K562 (cell line): ENCODE measurements around the gene KRT33A. TPM values are rescaled to one million over a fixed set of nuclear protein-coding genes. Genes with fewer than 3 reads are reported as not detected.

Source experiments
- BRCA1 ChIP-seq, 2 experiments: fragments of 450-650 bp in 1 of 2; sonication (generic) in 1 of 2; formaldehyde crosslinking in 1 of 2; IDR thresholded peaks; 2 replicates each; pipeline versions ENCODE4 v1.5.0 to v1.6.1; 2017 to 2020; ENCODE audit warnings: mild to moderate bottlenecking in 1 of 2, missing genetic modification reagents in 1 of 2
- CBX3 ChIP-seq, 2 experiments: IDR thresholded peaks; 1 replicate in 1 of 2; 2 replicates in 1 of 2; pipeline ENCODE4 v1.6.1; 2012; ENCODE audit warnings: inconsistent platforms in 2 of 2, low read length in 2 of 2, borderline replicate concordance in 1 of 2, control low read depth in 1 of 2
- HDAC2 ChIP-seq: fragments of 450-650 bp; IDR thresholded peaks from 2 replicates; pipeline ENCODE4 v1.6.1; 2016; ENCODE audit warnings: mild to moderate bottlenecking
- MAFF ChIP-seq: IDR thresholded peaks from 2 replicates; pipeline ENCODE4 v1.6.1; 2012; ENCODE audit warnings: low read length, improper control_type of control experiment
- MYNN ChIP-seq, 2 experiments: sonication (generic); formaldehyde crosslinking in 1 of 2; IDR thresholded peaks; 2 replicates each; pipeline versions ENCODE4 v1.5.0 to v1.6.1; 2016 to 2020; ENCODE audit warnings: antibody characterized with exemption in 1 of 2, missing genetic modification reagents in 1 of 2
- PCBP1 ChIP-seq: fragments of 200-400 bp; formaldehyde crosslinking; IDR thresholded peaks from 2 replicates; pipeline ENCODE4 v1.6.1; 2018; ENCODE audit warnings: mild to moderate bottlenecking, low read depth, low read length; ENCODE audit not compliant: poor library complexity, severe bottlenecking
- POLR3A ChIP-seq: IDR thresholded peaks from 2 replicates; pipeline ENCODE4 v1.6.1; 2011; ENCODE audit warnings: borderline replicate concordance, mild to moderate bottlenecking, moderate library complexity; ENCODE audit not compliant: insufficient read length, insufficient read depth; ENCODE audit errors: extremely low read depth
- TAF1 ChIP-seq: IDR thresholded peaks from 2 replicates; pipeline ENCODE4 v1.6.1; 2011; ENCODE audit warnings: mild to moderate bottlenecking, low read length, moderate library complexity; ENCODE audit not compliant: insufficient read depth, control insufficient read depth, severe bottlenecking; ENCODE audit errors: extremely low read depth
- ZNF143 ChIP-seq: sonication (generic); formaldehyde crosslinking; IDR thresholded peaks from 2 replicates; pipeline ENCODE4 v1.9.0; 2022; ENCODE audit warnings: mild to moderate bottlenecking, missing genetic modification reagents
- ZNF224 ChIP-seq: sonication (generic); formaldehyde crosslinking; IDR thresholded peaks from 2 replicates; pipeline ENCODE4 v1.8.0; 2022; ENCODE audit warnings: mild to moderate bottlenecking, missing genetic modification reagents
- polyA plus RNA-seq, 8 experiments: library from polyadenylated mRNA; depleted of rRNA in 4 of 8; stranded (reverse) in 5 of 8; unstranded in 3 of 8; fragments of >200 nt; fragmentation: Nextera tagmentation in 2 of 8; fragmentation: Illumina TruSeq in 1 of 8; extraction: Ambion mirVana in 2 of 8; extraction: Trizol in 1 of 8; gene quantifications; 2 replicates each; pipeline versions ENCODE4 v1.2.1 to v1.2.3, GENCODE V29; 2011 to 2014; ENCODE audit warnings: inconsistent platforms in 1 of 8, missing spikeins in 1 of 8
- total RNA-seq, 7 experiments: library from RNA; depleted of rRNA in 6 of 7; stranded (reverse); fragments of >200 nt in 6 of 7; fragmentation: Illumina TruSeq in 2 of 7; extraction: Trizol in 2 of 7; gene quantifications; 2 replicates each; pipeline versions ENCODE4 v1.2.1 to v1.2.3, GENCODE V29; 2011 to 2021; ENCODE audit warnings: low replicate concordance in 1 of 7
- TF ChIP-seq, protein P1 (sequence below): sonication (generic); formaldehyde crosslinking; IDR thresholded peaks from 2 replicates; pipeline ENCODE4 v1.8.1; 2023; ENCODE audit warnings: missing genetic modification reagents, mild to moderate bottlenecking, borderline replicate concordance
- TF ChIP-seq, protein P2 (sequence below): fragments of 450-650 bp; IDR thresholded peaks from 2 replicates; pipeline ENCODE4 v1.6.1; 2017; ENCODE audit warnings: mild to moderate bottlenecking, moderate library complexity
- TF ChIP-seq, protein P3 (sequence below): sonication (generic); formaldehyde crosslinking; IDR thresholded peaks from 2 replicates; pipeline ENCODE4 v1.8.0; 2022; ENCODE audit warnings: missing genetic modification reagents, mild to moderate bottlenecking, moderate library complexity, borderline replicate concordance
- TF ChIP-seq, protein P4 (sequence below), 2 experiments: IDR thresholded peaks in 1 of 2; conservative IDR thresholded peaks in 1 of 2; 2 replicates each; pipeline ENCODE4 v1.6.1; 2016; ENCODE audit warnings: low read depth in 2 of 2, mild to moderate bottlenecking in 1 of 2, missing compliant biosample characterization in 1 of 2, missing genetic modification characterization in 1 of 2, moderate library complexity in 1 of 2

Gene KRT33A
- total and polyA plus RNA-seq, 9 of the 15 experiments (the other 6 are each of a cell fraction or from before 2014, with no cell fraction given), result not detected

DNA sequence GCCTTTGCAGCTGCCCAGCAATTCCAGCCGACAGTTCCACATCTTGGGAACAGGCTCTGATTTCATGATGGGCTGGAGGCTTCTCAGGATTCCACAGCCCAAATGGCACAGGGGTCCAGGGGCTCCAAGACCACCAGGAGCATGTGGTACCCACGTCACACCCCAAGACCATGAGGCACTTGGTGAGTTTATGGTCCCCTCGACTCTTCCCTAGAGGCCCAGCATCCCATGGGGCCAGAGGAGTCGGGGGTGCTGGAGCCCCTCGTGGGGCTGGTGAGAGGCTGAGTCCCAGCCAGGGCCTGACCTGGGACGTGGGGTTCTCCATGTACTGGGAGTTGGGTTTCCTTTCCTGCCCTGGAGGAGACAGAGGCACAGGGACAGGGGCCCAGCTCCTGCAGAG is 25.0 kb downstream of the KRT33A start (continued):
- TF ChIP-seq, protein P1, sequence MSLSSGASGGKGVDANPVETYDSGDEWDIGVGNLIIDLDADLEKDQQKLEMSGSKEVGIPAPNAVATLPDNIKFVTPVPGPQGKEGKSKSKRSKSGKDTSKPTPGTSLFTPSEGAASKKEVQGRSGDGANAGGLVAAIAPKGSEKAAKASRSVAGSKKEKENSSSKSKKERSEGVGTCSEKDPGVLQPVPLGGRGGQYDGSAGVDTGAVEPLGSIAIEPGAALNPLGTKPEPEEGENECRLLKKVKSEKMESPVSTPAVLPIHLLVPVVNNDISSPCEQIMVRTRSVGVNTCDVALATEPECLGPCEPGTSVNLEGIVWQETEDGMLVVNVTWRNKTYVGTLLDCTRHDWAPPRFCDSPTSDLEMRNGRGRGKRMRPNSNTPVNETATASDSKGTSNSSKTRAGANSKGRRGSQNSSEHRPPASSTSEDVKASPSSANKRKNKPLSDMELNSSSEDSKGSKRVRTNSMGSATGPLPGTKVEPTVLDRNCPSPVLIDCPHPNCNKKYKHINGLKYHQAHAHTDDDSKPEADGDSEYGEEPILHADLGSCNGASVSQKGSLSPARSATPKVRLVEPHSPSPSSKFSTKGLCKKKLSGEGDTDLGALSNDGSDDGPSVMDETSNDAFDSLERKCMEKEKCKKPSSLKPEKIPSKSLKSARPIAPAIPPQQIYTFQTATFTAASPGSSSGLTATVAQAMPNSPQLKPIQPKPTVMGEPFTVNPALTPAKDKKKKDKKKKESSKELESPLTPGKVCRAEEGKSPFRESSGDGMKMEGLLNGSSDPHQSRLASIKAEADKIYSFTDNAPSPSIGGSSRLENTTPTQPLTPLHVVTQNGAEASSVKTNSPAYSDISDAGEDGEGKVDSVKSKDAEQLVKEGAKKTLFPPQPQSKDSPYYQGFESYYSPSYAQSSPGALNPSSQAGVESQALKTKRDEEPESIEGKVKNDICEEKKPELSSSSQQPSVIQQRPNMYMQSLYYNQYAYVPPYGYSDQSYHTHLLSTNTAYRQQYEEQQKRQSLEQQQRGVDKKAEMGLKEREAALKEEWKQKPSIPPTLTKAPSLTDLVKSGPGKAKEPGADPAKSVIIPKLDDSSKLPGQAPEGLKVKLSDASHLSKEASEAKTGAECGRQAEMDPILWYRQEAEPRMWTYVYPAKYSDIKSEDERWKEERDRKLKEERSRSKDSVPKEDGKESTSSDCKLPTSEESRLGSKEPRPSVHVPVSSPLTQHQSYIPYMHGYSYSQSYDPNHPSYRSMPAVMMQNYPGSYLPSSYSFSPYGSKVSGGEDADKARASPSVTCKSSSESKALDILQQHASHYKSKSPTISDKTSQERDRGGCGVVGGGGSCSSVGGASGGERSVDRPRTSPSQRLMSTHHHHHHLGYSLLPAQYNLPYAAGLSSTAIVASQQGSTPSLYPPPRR (CRISPR knock-in tag), result no peak
- no peak for TF ChIP-seq ZNF224 (CRISPR knock-in tag)
- TF ChIP-seq, protein P2, sequence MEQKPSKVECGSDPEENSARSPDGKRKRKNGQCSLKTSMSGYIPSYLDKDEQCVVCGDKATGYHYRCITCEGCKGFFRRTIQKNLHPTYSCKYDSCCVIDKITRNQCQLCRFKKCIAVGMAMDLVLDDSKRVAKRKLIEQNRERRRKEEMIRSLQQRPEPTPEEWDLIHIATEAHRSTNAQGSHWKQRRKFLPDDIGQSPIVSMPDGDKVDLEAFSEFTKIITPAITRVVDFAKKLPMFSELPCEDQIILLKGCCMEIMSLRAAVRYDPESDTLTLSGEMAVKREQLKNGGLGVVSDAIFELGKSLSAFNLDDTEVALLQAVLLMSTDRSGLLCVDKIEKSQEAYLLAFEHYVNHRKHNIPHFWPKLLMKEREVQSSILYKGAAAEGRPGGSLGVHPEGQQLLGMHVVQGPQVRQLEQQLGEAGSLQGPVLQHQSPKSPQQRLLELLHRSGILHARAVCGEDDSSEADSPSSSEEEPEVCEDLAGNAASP, result no peak
- no peak for TF ChIP-seq ZNF143 (CRISPR knock-in tag)
- TF ChIP-seq MAFF, result no peak
- no peak for TF ChIP-seq PCBP1
- TF ChIP-seq, protein P3, sequence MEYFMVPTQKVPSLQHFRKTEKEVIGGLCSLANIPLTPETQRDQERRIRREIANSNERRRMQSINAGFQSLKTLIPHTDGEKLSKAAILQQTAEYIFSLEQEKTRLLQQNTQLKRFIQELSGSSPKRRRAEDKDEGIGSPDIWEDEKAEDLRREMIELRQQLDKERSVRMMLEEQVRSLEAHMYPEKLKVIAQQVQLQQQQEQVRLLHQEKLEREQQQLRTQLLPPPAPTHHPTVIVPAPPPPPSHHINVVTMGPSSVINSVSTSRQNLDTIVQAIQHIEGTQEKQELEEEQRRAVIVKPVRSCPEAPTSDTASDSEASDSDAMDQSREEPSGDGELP (CRISPR knock-in tag), result no peak
- TF ChIP-seq HDAC2, result no peak
- no peak for TF ChIP-seq CBX3 (IDR thresholded peaks at IDR 0.05; ENCODE audit: borderline replicate concordance in 1 of 2, low read length in 2 of 2)
- no peak for TF ChIP-seq MYNN (IDR thresholded peaks at IDR 0.05)
- TF ChIP-seq MYNN (CRISPR knock-in tag; IDR thresholded peaks at IDR 0.05), result no peak
- no peak for TF ChIP-seq TAF1
- TF ChIP-seq, protein P4, sequence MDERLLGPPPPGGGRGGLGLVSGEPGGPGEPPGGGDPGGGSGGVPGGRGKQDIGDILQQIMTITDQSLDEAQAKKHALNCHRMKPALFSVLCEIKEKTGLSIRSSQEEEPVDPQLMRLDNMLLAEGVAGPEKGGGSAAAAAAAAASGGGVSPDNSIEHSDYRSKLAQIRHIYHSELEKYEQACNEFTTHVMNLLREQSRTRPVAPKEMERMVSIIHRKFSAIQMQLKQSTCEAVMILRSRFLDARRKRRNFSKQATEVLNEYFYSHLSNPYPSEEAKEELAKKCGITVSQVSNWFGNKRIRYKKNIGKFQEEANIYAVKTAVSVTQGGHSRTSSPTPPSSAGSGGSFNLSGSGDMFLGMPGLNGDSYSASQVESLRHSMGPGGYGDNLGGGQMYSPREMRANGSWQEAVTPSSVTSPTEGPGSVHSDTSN (CRISPR knock-in tag; IDR thresholded peaks at IDR 0.05; ENCODE audit: low read depth), result no peak
- TF ChIP-seq, protein P4 (tag; conservative IDR thresholded peaks at IDR 0.05; ENCODE audit: low read depth), result no peak
- no peak for TF ChIP-seq POLR3A
- TF ChIP-seq BRCA1 (IDR thresholded peaks at IDR 0.05), result no peak
- TF ChIP-seq BRCA1 (CRISPR knock-in tag; IDR thresholded peaks at IDR 0.05), result no peak
- TF ChIP-seq, all 486 proteins: peak for 0
